NCI-H187 (cell line): ENCODE measurements around the gene NKX6-2.
"Not testable (repeated sequence)": the region's sequence is repeated elsewhere in the genome, so short reads cannot be mapped to it uniquely, and the experiment has no call there.

ENCODE experiments used
- DNase-seq, 2 experiments: peaks; one replicate each; lab custom pipeline; 2025; lab: John Stamatoyannopoulos, UW

Gene NKX6-2

GRCh38 chr10:132780356-132780755 is 5.6 kb downstream of the NKX6-2 start:
- no peak for DNase-seq

GRCh38 chr10:132779549-132780294 is 6.2 kb downstream of the NKX6-2 start:
- no peak for DNase-seq

- DNase-seq = no peak
Measured at GRCh38 chr10:132777441-132777840, 8.5 kb downstream of the NKX6-2 start.

GRCh38 chr10:132776821-132777220 is 9.1 kb downstream of the NKX6-2 start:
- DNase-seq = no peak

GRCh38 chr10:132776186-132776585 is 9.8 kb downstream of the NKX6-2 start:
- DNase-seq = no peak

GRCh38 chr10:132774902-132775863 is 10.8 kb downstream of the NKX6-2 start:
- DNase-seq = no peak

GRCh38 chr10:132774181-132774901 is 11.6 kb downstream of the NKX6-2 start:
- DNase-seq = no peak

- not testable (repeated sequence) for DNase-seq
Measured at GRCh38 chr10:132772816-132773215, 13.1 kb downstream of the NKX6-2 start.

- DNase-seq = no peak
Measured at GRCh38 chr10:132770061-132771021, 15.6 kb downstream of the NKX6-2 start.

GRCh38 chr10:132768346-132769248 is 17.4 kb downstream of the NKX6-2 start:
- no peak for DNase-seq

GRCh38 chr10:132766291-132766690 is 19.7 kb downstream of the NKX6-2 start:
- DNase-seq = no peak

GRCh38 chr10:132765435-132765834 is 20.5 kb downstream of the NKX6-2 start:
- DNase-seq = no peak

GRCh38 chr10:132764108-132764507 is 21.8 kb downstream of the NKX6-2 start:
- no peak for DNase-seq

- no peak for DNase-seq
Measured at GRCh38 chr10:132763545-132763944, 22.4 kb downstream of the NKX6-2 start.

GRCh38 chr10:132762267-132762666 is 23.7 kb downstream of the NKX6-2 start:
- DNase-seq = no peak

GRCh38 chr10:132761395-132762060 is 24.4 kb downstream of the NKX6-2 start:
- no peak for DNase-seq

GRCh38 chr10:132758865-132759264 is 27.1 kb downstream of the NKX6-2 start:
- no peak for DNase-seq

- no peak for DNase-seq
Measured at GRCh38 chr10:132757171-132757570, 28.8 kb downstream of the NKX6-2 start.

- DNase-seq = no peak
Measured at GRCh38 chr10:132756591-132756990, 29.4 kb downstream of the NKX6-2 start.
